HepG2 (cell line): ENCODE measurements around the gene ABHD17C. TPM values are rescaled to one million over a fixed set of nuclear protein-coding genes. Genes with fewer than 3 reads are reported as not detected.

Source experiments
- ATAC-seq: fragments of 200-7000 bp; cut with Tn5 transposase; 3 replicates; pipeline ENCODE4 v1.9.1; 2020; ENCODE audit warnings: mild to moderate bottlenecking, moderate library complexity
- BruUV-seq: library from RNA; stranded (reverse); fragments of 400-500 nt; replicated peaks from 2 replicates; lab custom pipeline; 2021; lab: Mats Ljungman, UMichigan
- CTCF ChIA-PET: fragments of 300-600 bp; formaldehyde crosslinking; extraction: SDS; loops from one replicate; lab custom pipeline; 2021; ENCODE audit warnings: low total read pairs, inconsistent platforms, low intra/inter-chr PET ratio; lab: Yijun Ruan, JAX
- POLR2A ChIA-PET: fragments of 350-600 bp; sonication (Branson Sonifier 250); formaldehyde crosslinking; loops from one replicate; lab custom pipeline; 2020; ENCODE audit warnings: antibody characterized with exemption, inconsistent platforms; lab: Yijun Ruan, JAX
- DNase-seq: peaks from one replicate; pipeline ENCODE4 v3.0.0-alpha.2; 2015; ENCODE audit warnings: low spot score
- FAIRE-seq: peaks from 3 replicates; lab custom pipeline; 2011; peaks lifted over from hg19 to GRCh38; lab: Jason Lieb, UNC
- H2AFZ ChIP-seq: one replicate; pipeline ENCODE4 v1.6.1; 2011; ENCODE audit warnings: low read length, inconsistent platforms
- H3K27ac ChIP-seq: fragments of 300-600 bp; 3 replicates; pipeline ENCODE4 v1.8.0; 2011; ENCODE audit warnings: mixed run types, mild to moderate bottlenecking, mixed read lengths, low read length, inconsistent platforms; ENCODE audit not compliant: insufficient read depth; ENCODE audit errors: extremely low read length
- H3K27me3 ChIP-seq, 2 experiments: fragments of 200-600 bp in 1 of 2; 2 replicates in 1 of 2; 3 replicates in 1 of 2; pipeline versions ENCODE4 v1.6.0 to v1.8.0; 2011; ENCODE audit warnings: low read length in 2 of 2, mild to moderate bottlenecking in 2 of 2, moderate library complexity in 2 of 2, inconsistent platforms in 1 of 2; ENCODE audit not compliant: insufficient read depth in 2 of 2, control insufficient read depth in 1 of 2
- H3K36me3 ChIP-seq, 2 experiments: fragments of 200-600 bp in 1 of 2; replicated peaks in 1 of 2; 2 replicates in 1 of 2; 3 replicates in 1 of 2; pipeline versions ENCODE4 v1.5.1 to v1.8.0; 2011; ENCODE audit warnings: low read length in 2 of 2, inconsistent platforms in 1 of 2; ENCODE audit not compliant: insufficient read depth in 2 of 2, control insufficient read depth in 1 of 2
- H3K4me1 ChIP-seq: 2 replicates; pipeline ENCODE4 v1.5.1; 2012; ENCODE audit warnings: low read length, inconsistent platforms; ENCODE audit not compliant: insufficient read depth
- H3K4me2 ChIP-seq: 2 replicates; pipeline ENCODE4 v1.6.0; 2011; ENCODE audit warnings: low read depth, low read length, inconsistent platforms
- H3K4me3 ChIP-seq, 3 experiments: fragments of 200-600 bp in 1 of 3; sonication (generic), shearing (Covaris generic) in 1 of 3; replicated peaks in 1 of 3; 2 replicates each; pipeline ENCODE4 v1.5.1; 2011 to 2016; ENCODE audit warnings: low read length in 3 of 3, inconsistent platforms in 2 of 3, low read depth in 2 of 3, mild to moderate bottlenecking in 2 of 3, control low read depth in 1 of 3, mixed read lengths in 1 of 3; ENCODE audit not compliant: insufficient read depth in 1 of 3
- H3K79me2 ChIP-seq: one replicate; pipeline ENCODE4 v1.6.1; 2011; ENCODE audit warnings: low read length, inconsistent platforms; ENCODE audit not compliant: insufficient read depth
- H3K9ac ChIP-seq: 2 replicates; pipeline ENCODE4 v1.6.0; 2011; ENCODE audit warnings: mild to moderate bottlenecking, low read depth, low read length, inconsistent platforms; ENCODE audit not compliant: insufficient read depth
- H3K9me3 ChIP-seq: 2 replicates; pipeline ENCODE4 v1.5.1; 2012; ENCODE audit warnings: mild to moderate bottlenecking, low read length
- H4K20me1 ChIP-seq: 2 replicates; pipeline ENCODE4 v1.6.0; 2011; ENCODE audit warnings: inconsistent platforms, mild to moderate bottlenecking, low read length, moderate library complexity; ENCODE audit not compliant: insufficient read depth
- AHDC1 ChIP-seq: sonication (generic); formaldehyde crosslinking; IDR thresholded peaks from 2 replicates; pipeline ENCODE4 v1.5.1; 2020; ENCODE audit warnings: mild to moderate bottlenecking, missing genetic modification reagents, borderline replicate concordance
- BORCS8-MEF2B ChIP-seq: sonication (generic); formaldehyde crosslinking; IDR thresholded peaks from 2 replicates; pipeline ENCODE4 v1.8.0; 2022; ENCODE audit warnings: mild to moderate bottlenecking, missing genetic modification reagents
- CEBPG ChIP-seq: IDR thresholded peaks from 2 replicates; pipeline ENCODE4 v1.6.1; 2016
- SMAD3 ChIP-seq: sonication (generic); formaldehyde crosslinking; IDR thresholded peaks from 2 replicates; pipeline ENCODE4 v1.4.0; 2020; ENCODE audit warnings: missing genetic modification reagents
- YEATS4 ChIP-seq: sonication (generic); formaldehyde crosslinking; IDR thresholded peaks from 2 replicates; pipeline ENCODE4 v1.4.0; 2020; ENCODE audit warnings: missing genetic modification reagents, borderline replicate concordance
- ZNF180 ChIP-seq: sonication (generic); formaldehyde crosslinking; IDR thresholded peaks from 2 replicates; pipeline ENCODE4 v1.4.0; 2020; ENCODE audit warnings: low read depth, missing genetic modification reagents, borderline replicate concordance
- ZNF569 ChIP-seq: sonication (generic); formaldehyde crosslinking; IDR thresholded peaks from 2 replicates; pipeline ENCODE4 v1.5.0; 2020; ENCODE audit warnings: mild to moderate bottlenecking, missing genetic modification reagents, moderate library complexity, borderline replicate concordance
- WGBS: methylation state at CpG from one replicate; pipeline ENCODE4 v1.1.6; 2017; ENCODE audit warnings: low lambda C conversion rate; 5-methylcytosine and 5-hydroxymethylcytosine counted together
- in situ Hi-C: cut with HindIII; loops from 2 replicates; pipeline ENCODE4 v1.10.0; 2017; ENCODE audit warnings: low pct_unique_long_range_greater_than_20kb; ENCODE audit not compliant: extremely low pct_ligation_motif_present
- intact Hi-C: fragments of 100-400 bp; cut with micrococcal nuclease; formaldehyde crosslinking; loops from one replicate; pipeline ENCODE4 v1.10.0; 2022; ENCODE audit not compliant: unreplicated experiment
- polyA plus RNA-seq, 8 experiments: library from polyadenylated mRNA; depleted of rRNA in 3 of 8; stranded (reverse) in 7 of 8; unstranded in 1 of 8; fragments of >200 nt; fragmentation: Illumina TruSeq in 4 of 8; extraction: Trizol in 4 of 8; gene quantifications; 2 replicates each; pipeline versions ENCODE4 v1.2.1 to v1.2.3, GENCODE V29; 2011 to 2016; ENCODE audit warnings: low read depth in 4 of 8, missing spikeins in 1 of 8, mixed read lengths in 1 of 8; ENCODE audit not compliant: insufficient read depth in 1 of 8
- total RNA-seq, 5 experiments: library from RNA; depleted of rRNA; stranded (reverse); fragments of >200 nt; fragmentation: Illumina TruSeq; extraction: Trizol; gene quantifications; 2 replicates each; pipeline ENCODE4 v1.2.3, GENCODE V29; 2016; ENCODE audit warnings: low read depth in 1 of 5
- TF ChIP-seq, protein P1 (sequence below), 2 experiments: IDR thresholded peaks; 2 replicates each; pipeline ENCODE4 v1.6.1; 2011 to 2012; ENCODE audit warnings: low read length in 2 of 2, borderline replicate concordance in 1 of 2, low read depth in 1 of 2, mild to moderate bottlenecking in 1 of 2, moderate library complexity in 1 of 2

ABHD17C gene
- total and polyA plus RNA-seq, 2 of the 13 experiments (the other 11 are each of a cell fraction or from before 2014, with no cell fraction given), result 2.9 to 3.9 TPM

DNA sequence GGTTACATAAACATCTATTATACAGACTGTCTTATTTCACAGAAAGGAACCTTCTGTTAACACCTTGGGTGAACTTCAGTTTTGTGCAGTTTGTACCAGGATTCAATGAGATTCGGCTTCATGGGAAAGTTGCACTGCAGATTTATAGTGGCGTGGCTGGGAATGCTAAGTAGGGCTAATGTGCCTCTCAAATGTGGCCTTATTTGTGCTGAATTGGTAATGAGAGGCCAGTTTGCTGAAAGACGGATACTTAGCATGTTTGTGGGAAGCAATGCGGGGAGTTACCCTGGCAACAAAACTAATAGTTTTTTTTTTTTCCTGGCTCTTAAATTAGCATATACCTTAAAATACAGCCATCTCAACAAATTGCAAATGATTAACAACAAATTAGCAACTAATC is 55.5 kb downstream of the ABHD17C start:
- FAIRE-seq (no peak), ATAC-seq (no peak), DNase-seq (no peak)
- Histone ChIP-seq H3K36me3 (no peaks in the 10 kb centered on the region; a peak in 2 of 5 replicates), H3K9ac (no peak overlapping the region), H3K4me2 (no peak overlapping the region), H3K4me1 (no peaks in the 10 kb centered on the region), H3K4me3 (no peak overlapping the region), H3K27me3 (no peaks in the 10 kb centered on the region), H3K79me2 (no peaks in the 10 kb centered on the region), H3K9me3 (no peaks in the 10 kb centered on the region), H2AFZ (no peak overlapping the region), H4K20me1 (no peaks in the 10 kb centered on the region), H3K27ac (no peak overlapping the region)
- no TSS peak for BruUV-seq
- POLR2A ChIA-PET, result no interaction called here
- CTCF ChIA-PET, result no interaction called here
- intact Hi-C loops, result no loop called here
- in situ Hi-C loops, result no loop called here
- WGBS, result 97% methylated on average over 4 of the region's 4 CpGs
- TF ChIP-seq YEATS4 (CRISPR knock-in tag) (no peak), ZNF180 (CRISPR knock-in tag) (no peak), SMAD3 (CRISPR knock-in tag) (no peak), AHDC1 (CRISPR knock-in tag) (no peak), ZNF569 (CRISPR knock-in tag) (no peak), BORCS8-MEF2B (CRISPR knock-in tag) (no peak), CEBPG (no peak)
- TF ChIP-seq, protein P1, sequence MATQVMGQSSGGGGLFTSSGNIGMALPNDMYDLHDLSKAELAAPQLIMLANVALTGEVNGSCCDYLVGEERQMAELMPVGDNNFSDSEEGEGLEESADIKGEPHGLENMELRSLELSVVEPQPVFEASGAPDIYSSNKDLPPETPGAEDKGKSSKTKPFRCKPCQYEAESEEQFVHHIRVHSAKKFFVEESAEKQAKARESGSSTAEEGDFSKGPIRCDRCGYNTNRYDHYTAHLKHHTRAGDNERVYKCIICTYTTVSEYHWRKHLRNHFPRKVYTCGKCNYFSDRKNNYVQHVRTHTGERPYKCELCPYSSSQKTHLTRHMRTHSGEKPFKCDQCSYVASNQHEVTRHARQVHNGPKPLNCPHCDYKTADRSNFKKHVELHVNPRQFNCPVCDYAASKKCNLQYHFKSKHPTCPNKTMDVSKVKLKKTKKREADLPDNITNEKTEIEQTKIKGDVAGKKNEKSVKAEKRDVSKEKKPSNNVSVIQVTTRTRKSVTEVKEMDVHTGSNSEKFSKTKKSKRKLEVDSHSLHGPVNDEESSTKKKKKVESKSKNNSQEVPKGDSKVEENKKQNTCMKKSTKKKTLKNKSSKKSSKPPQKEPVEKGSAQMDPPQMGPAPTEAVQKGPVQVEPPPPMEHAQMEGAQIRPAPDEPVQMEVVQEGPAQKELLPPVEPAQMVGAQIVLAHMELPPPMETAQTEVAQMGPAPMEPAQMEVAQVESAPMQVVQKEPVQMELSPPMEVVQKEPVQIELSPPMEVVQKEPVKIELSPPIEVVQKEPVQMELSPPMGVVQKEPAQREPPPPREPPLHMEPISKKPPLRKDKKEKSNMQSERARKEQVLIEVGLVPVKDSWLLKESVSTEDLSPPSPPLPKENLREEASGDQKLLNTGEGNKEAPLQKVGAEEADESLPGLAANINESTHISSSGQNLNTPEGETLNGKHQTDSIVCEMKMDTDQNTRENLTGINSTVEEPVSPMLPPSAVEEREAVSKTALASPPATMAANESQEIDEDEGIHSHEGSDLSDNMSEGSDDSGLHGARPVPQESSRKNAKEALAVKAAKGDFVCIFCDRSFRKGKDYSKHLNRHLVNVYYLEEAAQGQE (IDR thresholded peaks at IDR 0.05; ENCODE audit: borderline replicate concordance in 1 of 2, low read depth in 1 of 2, low read length in 2 of 2), result no peak
